H1 (cell line): ENCODE measurements around the gene SNAP25. TPM values are rescaled to one million over a fixed set of nuclear protein-coding genes. Genes with fewer than 3 reads are reported as not detected.
A peak's percentile ranks its signal among the peaks of the same experiment; 100 is the strongest.

Experiments used
- CTCF ChIA-PET: fragments of 300-600 bp; sonication (Branson Sonifier 250); formaldehyde crosslinking; loops from one replicate; lab custom pipeline; 2021; ENCODE audit not compliant: partially characterized antibody; lab: Charles Lee
- POLR2A ChIA-PET: fragments of 300-600 bp; sonication (Branson Sonifier 250); formaldehyde crosslinking; loops from one replicate; lab custom pipeline; 2021; ENCODE audit warnings: inconsistent platforms; ENCODE audit not compliant: partially characterized antibody; lab: Charles Lee
- DNase-seq, 2 experiments: peaks; one replicate each; pipeline versions ENCODE4 v3.0.0 to v3.0.0-alpha.2; 2010 to 2022; ENCODE audit warnings: low spot score in 2 of 2, low read depth in 1 of 2, mixed read lengths in 1 of 2
- FAIRE-seq: peaks from 2 replicates; lab custom pipeline; 2011; peaks lifted over from hg19 to GRCh38; lab: Jason Lieb, UNC
- H2AFZ ChIP-seq: 2 replicates; pipeline ENCODE4 v1.8.1; 2012; ENCODE audit warnings: low read length, inconsistent platforms
- H2AK5ac ChIP-seq: 2 replicates; pipeline ENCODE4 v1.6.1; 2013; ENCODE audit warnings: low read depth, low read length
- H2BK120ac ChIP-seq: replicated peaks from 2 replicates; pipeline ENCODE3; 2013; ENCODE audit warnings: low read depth, low read length, inconsistent platforms
- H2BK12ac ChIP-seq: 2 replicates; pipeline ENCODE4 v1.6.1; 2013; ENCODE audit warnings: low read depth, low read length
- H2BK15ac ChIP-seq: 2 replicates; pipeline ENCODE4 v1.6.1; 2013; ENCODE audit warnings: low read length
- H2BK20ac ChIP-seq: 2 replicates; pipeline ENCODE4 v1.6.1; 2013; ENCODE audit warnings: low read length
- H2BK5ac ChIP-seq: 2 replicates; pipeline ENCODE4 v1.6.1; 2013; ENCODE audit warnings: low read depth, low read length
- H3K14ac ChIP-seq: 2 replicates; pipeline ENCODE4 v1.6.1; 2013; ENCODE audit warnings: inconsistent platforms; ENCODE audit not compliant: insufficient read length
- H3K18ac ChIP-seq: 2 replicates; pipeline ENCODE4 v1.6.1; 2013; ENCODE audit warnings: low read length; ENCODE audit errors: extremely low read depth
- H3K23ac ChIP-seq: 2 replicates; pipeline ENCODE4 v1.6.1; 2013; ENCODE audit warnings: inconsistent platforms; ENCODE audit not compliant: insufficient read length
- H3K23me2 ChIP-seq: 2 replicates; pipeline ENCODE4 v1.6.1; 2013; ENCODE audit warnings: low read depth, low read length
- H3K27ac ChIP-seq: 2 replicates; pipeline ENCODE4 v1.6.1; 2011; ENCODE audit warnings: low read depth, low read length, inconsistent platforms
- H3K27me3 ChIP-seq, 4 experiments: replicated peaks in 1 of 4; 1 replicate in 1 of 4; 2 replicates in 3 of 4; pipeline versions ENCODE4 v1.6.1 to v1.8.1; 2011 to 2013; ENCODE audit warnings: low read length in 3 of 4, mild to moderate bottlenecking in 3 of 4, inconsistent platforms in 2 of 4, mixed read lengths in 2 of 4, moderate library complexity in 1 of 4; ENCODE audit not compliant: control insufficient read depth in 3 of 4, insufficient read depth in 3 of 4; ENCODE audit errors: extremely low read depth in 1 of 4
- H3K36me3 ChIP-seq, 4 experiments: 2 replicates each; pipeline versions ENCODE4 v1.6.1 to v1.8.1; 2011 to 2013; ENCODE audit warnings: mild to moderate bottlenecking in 4 of 4, low read length in 3 of 4, moderate library complexity in 2 of 4, control low read depth in 1 of 4, inconsistent platforms in 1 of 4; ENCODE audit not compliant: insufficient read depth in 4 of 4, control insufficient read depth in 2 of 4
- H3K4ac ChIP-seq: replicated peaks from 2 replicates; pipeline ENCODE3; 2013; ENCODE audit warnings: low read length, low read depth, mixed read lengths, inconsistent platforms; ENCODE audit not compliant: insufficient read length
- H3K4me1 ChIP-seq, 4 experiments: replicated peaks in 1 of 4; 1 replicate in 1 of 4; 2 replicates in 3 of 4; pipeline versions ENCODE4 v1.6.1 to v1.8.1; 2011 to 2013; ENCODE audit warnings: low read length in 3 of 4, inconsistent platforms in 2 of 4, mixed read lengths in 1 of 4; ENCODE audit not compliant: insufficient read depth in 4 of 4, control insufficient read depth in 3 of 4
- H3K4me2 ChIP-seq, 2 experiments: 2 replicates each; pipeline versions ENCODE4 v1.6.1 to v1.8.1; 2011 to 2013; ENCODE audit warnings: low read depth in 2 of 2, low read length in 2 of 2, control low read depth in 1 of 2, inconsistent platforms in 1 of 2, mild to moderate bottlenecking in 1 of 2; ENCODE audit not compliant: insufficient read depth in 1 of 2
- H3K4me3 ChIP-seq, 4 experiments: fragments of 200-600, 300-600 bp in 1 of 4; sonication (generic), shearing (Covaris generic), sonication (Bioruptor Twin) in 1 of 4; 2 replicates each; pipeline versions ENCODE4 v1.5.1 to v1.8.1; 2011 to 2016; ENCODE audit warnings: low read length in 4 of 4, low read depth in 3 of 4, control low read depth in 2 of 4, inconsistent platforms in 2 of 4, mild to moderate bottlenecking in 2 of 4, mixed read lengths in 1 of 4, moderate library complexity in 1 of 4; ENCODE audit not compliant: insufficient read depth in 2 of 4; ENCODE audit errors: extremely low read depth in 1 of 4
- H3K56ac ChIP-seq: replicated peaks from 2 replicates; pipeline ENCODE3; 2013; ENCODE audit warnings: low read depth, mild to moderate bottlenecking, mixed read lengths, low read length, inconsistent platforms; ENCODE audit not compliant: insufficient read length
- H3K79me1 ChIP-seq: 2 replicates; pipeline ENCODE4 v1.6.1; 2013; ENCODE audit warnings: low read depth, low read length, control low read depth
- H3K79me2 ChIP-seq, 2 experiments: 2 replicates each; pipeline versions ENCODE4 v1.6.1 to v1.8.1; 2012 to 2013; ENCODE audit warnings: low read length in 2 of 2, mild to moderate bottlenecking in 2 of 2, inconsistent platforms in 1 of 2; ENCODE audit not compliant: insufficient read depth in 2 of 2, control insufficient read depth in 1 of 2
- H3K9ac ChIP-seq, 4 experiments: replicated peaks in 1 of 4; 1 replicate in 1 of 4; 2 replicates in 3 of 4; pipeline versions ENCODE4 v1.6.1 to v1.8.1; 2011 to 2013; ENCODE audit warnings: low read depth in 3 of 4, low read length in 3 of 4, control low read depth in 2 of 4, mild to moderate bottlenecking in 2 of 4, moderate library complexity in 2 of 4, inconsistent platforms in 1 of 4; ENCODE audit errors: extremely low read depth in 1 of 4
- H3K9me3 ChIP-seq, 2 experiments: 2 replicates each; pipeline versions ENCODE4 v1.6.1 to v1.8.1; 2012 to 2013; ENCODE audit warnings: mild to moderate bottlenecking in 2 of 2, moderate library complexity in 2 of 2, control low read depth in 1 of 2, inconsistent platforms in 1 of 2, low read depth in 1 of 2, low read length in 1 of 2, mixed read lengths in 1 of 2; ENCODE audit not compliant: insufficient read depth in 2 of 2
- H4K20me1 ChIP-seq, 2 experiments: replicated peaks in 1 of 2; 2 replicates each; pipeline versions ENCODE3 to v1.8.1; 2011 to 2013; ENCODE audit warnings: inconsistent platforms in 2 of 2, low read length in 2 of 2, mild to moderate bottlenecking in 1 of 2; ENCODE audit not compliant: insufficient read depth in 2 of 2, control insufficient read depth in 1 of 2
- H4K5ac ChIP-seq: 2 replicates; pipeline ENCODE4 v1.6.1; 2013; ENCODE audit warnings: low read length, low read depth, mixed read lengths, inconsistent platforms; ENCODE audit not compliant: insufficient read length
- H4K8ac ChIP-seq: 2 replicates; pipeline ENCODE4 v1.8.0; 2013; ENCODE audit warnings: mild to moderate bottlenecking, moderate library complexity, low read length, inconsistent platforms; ENCODE audit not compliant: insufficient read depth; ENCODE audit errors: extremely low read depth
- H4K91ac ChIP-seq: replicated peaks from 2 replicates; pipeline ENCODE3; 2013; ENCODE audit warnings: low read length, mixed read lengths, inconsistent platforms; ENCODE audit not compliant: insufficient read length
- FOSL1 ChIP-seq: IDR thresholded peaks from 2 replicates; pipeline ENCODE4 v1.6.1; 2011; ENCODE audit warnings: mild to moderate bottlenecking, low read depth, low read length, moderate library complexity; ENCODE audit not compliant: insufficient read depth
- JUN ChIP-seq: IDR thresholded peaks from 2 replicates; pipeline ENCODE4 v1.6.1; 2011; ENCODE audit warnings: low read depth, mild to moderate bottlenecking, improper control_type of control experiment, low read length
- KDM1A ChIP-seq: fragments of 200-600, 300-600 bp; sonication (generic); IDR thresholded peaks from 2 replicates; pipeline ENCODE4 v1.7.1; 2016; ENCODE audit warnings: mild to moderate bottlenecking, low read length, borderline replicate concordance
- KDM4A ChIP-seq: IDR thresholded peaks from one replicate; pipeline ENCODE4 v1.7.1; 2012; ENCODE audit warnings: low read depth, mild to moderate bottlenecking, moderate library complexity, low read length, inconsistent platforms; ENCODE audit not compliant: severe bottlenecking
- SAP30 ChIP-seq: fragments of 300-600 bp; sonication (generic); IDR thresholded peaks from 2 replicates; pipeline ENCODE4 v1.7.1; 2012; ENCODE audit warnings: low read length, moderate library complexity, mild to moderate bottlenecking, inconsistent platforms; ENCODE audit not compliant: insufficient read depth, insufficient replicate concordance
- WGBS, 2 experiments: shearing (Covaris generic) in 1 of 2; methylation state at CpG; one replicate each; pipeline versions ENCODE4 v1.1.6 to v1.1.7; 2013 to 2015; ENCODE audit warnings: low lambda C conversion rate in 2 of 2, mixed read lengths in 2 of 2, inconsistent platforms in 1 of 2, low coverage in 1 of 2, missing lambda C conversion rate in 1 of 2; ENCODE audit not compliant: insufficient replicate concordance in 2 of 2, insufficient coverage in 1 of 2, insufficient read length in 1 of 2; ENCODE audit errors: extremely low coverage in 1 of 2, missing lambda C conversion rate in 1 of 2; 5-methylcytosine and 5-hydroxymethylcytosine counted together
- polyA plus RNA-seq, 7 experiments: library from polyadenylated mRNA; depleted of rRNA in 3 of 7; stranded (reverse) in 5 of 7; unstranded in 2 of 7; fragments of >200 nt in 5 of 7; fragments of 200-250 nt in 2 of 7; gene quantifications; 1 replicate in 5 of 7; 2 replicates in 1 of 7; 4 replicates in 1 of 7; pipeline versions ENCODE4 v1.2.1 to v1.2.3, GENCODE V29; 2011 to 2013; ENCODE audit warnings: missing spikeins in 2 of 7, mixed read lengths in 2 of 7
- total RNA-seq: library from RNA; stranded (reverse); fragmentation: NEBNext Ultra II Directional; extraction: Animal tissue kit (Norgen Biotek cat#: 25700); gene quantifications from 2 replicates; pipeline ENCODE4 v1.2.1, GENCODE V29; 2021
- TF ChIP-seq, protein P1 (sequence below): IDR thresholded peaks from 2 replicates; pipeline ENCODE4 v1.6.1; 2011; ENCODE audit warnings: low read length, improper control_type of control experiment

The SNAP25 gene
- total and polyA plus RNA-seq, 2 of the 8 experiments (the other 6 are each of a cell fraction or from before 2014, with no cell fraction given): 0.51 to 0.52 TPM

GRCh38 chr20:10315138-10315537 lies 96.5 kb downstream of the SNAP25 start:
- H3K27ac ChIP-seq: no peak overlapping the region
- H3K4me2 ChIP-seq: no peak overlapping the region; a peak in 1 of 4 replicates
- POLR2A ChIA-PET: interaction anchor here (1.0 kb wide), 1 partner anchor 12 kb away, joined by 3 read pairs; no protein-coding TSS in a partner anchor
- no peak overlapping the region for H2BK20ac ChIP-seq
- 81% methylated on average over 5 of the region's 5 CpGs; no CpG with 5 or more reads in 1 of the 2 experiments for WGBS, 2 experiments
- H3K9ac ChIP-seq: no peak overlapping the region
- no peaks in the 10 kb centered on the region for H3K79me2 ChIP-seq
- H3K4ac ChIP-seq: no peak overlapping the region
- no peak overlapping the region for H2BK12ac ChIP-seq
- H3K23me2 ChIP-seq: no peaks in the 10 kb centered on the region
- H4K91ac ChIP-seq: peak overlapping the region; percentile 30
- H3K56ac ChIP-seq: no peak overlapping the region
- no peak overlapping the region for H4K8ac ChIP-seq
- no peak overlapping the region for H3K14ac ChIP-seq
- H3K36me3 ChIP-seq: no peaks in the 10 kb centered on the region; a peak in 1 of 8 replicates
- H2BK5ac ChIP-seq: no peak overlapping the region
- peaks cover 4 to 7% (median 6%) of the 10 kb centered on the region in 4 experiments; a peak in 6 of 7 replicates for H3K4me1 ChIP-seq
- CTCF ChIA-PET: interaction anchor here (1.1 to 1.3 kb wide), 2 partner anchors 22 to 89 kb away, joined by 3 to 4 read pairs; no protein-coding TSS in a partner anchor
- H2AK5ac ChIP-seq: no peak overlapping the region
- H2AFZ ChIP-seq: 0 out of 2 replicates have a peak overlapping the region, but pooled peaks have one; percentile 13
- H2BK120ac ChIP-seq: no peak overlapping the region
- H3K18ac ChIP-seq: no peak overlapping the region
- peaks cover 10% of the 10 kb centered on the region in 2 experiments; a peak in 2 of 4 replicates for H3K9me3 ChIP-seq
- TF ChIP-seq JUN (no peak), FOSL1 (no peak), KDM4A (no peak), KDM1A (no peak), SAP30 (no peak)
- TF ChIP-seq, protein P1, sequence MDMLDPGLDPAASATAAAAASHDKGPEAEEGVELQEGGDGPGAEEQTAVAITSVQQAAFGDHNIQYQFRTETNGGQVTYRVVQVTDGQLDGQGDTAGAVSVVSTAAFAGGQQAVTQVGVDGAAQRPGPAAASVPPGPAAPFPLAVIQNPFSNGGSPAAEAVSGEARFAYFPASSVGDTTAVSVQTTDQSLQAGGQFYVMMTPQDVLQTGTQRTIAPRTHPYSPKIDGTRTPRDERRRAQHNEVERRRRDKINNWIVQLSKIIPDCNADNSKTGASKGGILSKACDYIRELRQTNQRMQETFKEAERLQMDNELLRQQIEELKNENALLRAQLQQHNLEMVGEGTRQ: no peak
- no peak overlapping the region for H3K23ac ChIP-seq
- no peaks in the 10 kb centered on the region for H4K20me1 ChIP-seq
- DNase-seq: no peak
- H4K5ac ChIP-seq: no peak overlapping the region
- H3K79me1 ChIP-seq: no peaks in the 10 kb centered on the region
- no peak overlapping the region for H3K4me3 ChIP-seq
- FAIRE-seq: no peak
- no peak overlapping the region for H2BK15ac ChIP-seq
- no peaks in the 10 kb centered on the region for H3K27me3 ChIP-seq
